Sciatic nerve (tissue), 2 donors: Measurements from ENCODE around the gene POMT1. TPM values are rescaled to one million over a fixed set of nuclear protein-coding genes. Genes with fewer than 3 reads are reported as not detected.
A peak's percentile ranks its signal among the peaks of the same experiment; 100 is the strongest.
"Not testable (repeated sequence)": the region's sequence is repeated elsewhere in the genome, so short reads cannot be mapped to it uniquely, and the experiment has no call there.

Source experiments
- ATAC-seq: fragments of 200-7000 bp; cut with Tn5 transposase; one replicate; pipeline ENCODE4 v1.9.1; 2020; ENCODE audit warnings: mild to moderate bottlenecking, moderate library complexity
- DNase-seq: peaks from one replicate; pipeline ENCODE4 v3.0.0-alpha.2; 2020; ENCODE audit warnings: low spot score
- intact Hi-C: fragments of 100-400 bp; cut with DNase I; formaldehyde crosslinking; loops from one replicate; pipeline ENCODE4 v1.14.2; 2022
- total RNA-seq: library from RNA; stranded (reverse); fragmentation: NEBNext Ultra II Directional; extraction: Animal tissue kit (Norgen Biotek cat#: 25700); gene quantifications from one replicate; pipeline ENCODE4 v1.2.1, GENCODE V29; 2021
- donor health status: DM: no; HTN: no; CAD: no.
- donor health status: DM: no; HTN: no; CAD: no.

POMT1 gene
- total RNA-seq = 34.7 TPM

GRCh38 chr9:131502781-131503625 lies at the start of gene POMT1:
Gene POMT1, plus strand, starts transcription at chr9:131502918. Its CDS starts 1,301 bp downstream, at chr9:131504219.
- ATAC-seq (peak; percentile 97), DNase-seq (peak; percentile 89)
- intact Hi-C loops = loop anchor here (5.0 kb wide), 1 partner anchor 151 kb away; no protein-coding TSS in a partner anchor

GRCh38 chr9:131454028-131454427 lies 48.7 kb upstream of the POMT1 start:
- intact Hi-C loops = no loop called here
- ATAC-seq (no peak), DNase-seq (no peak)

GRCh38 chr9:131455655-131456054 lies 47.1 kb upstream of the POMT1 start:
- DNase-seq, intact Hi-C loops, ATAC-seq: not testable (repeated sequence)

- no peak for DNase-seq
- ATAC-seq = no peak
- intact Hi-C loops = no loop called here
These were observed 45.0 kb upstream of the POMT1 start for GRCh38 chr9:131457746-131458145.

GRCh38 chr9:131459056-131459455 lies 43.7 kb upstream of the POMT1 start:
- DNase-seq (no peak), ATAC-seq (no peak)
- intact Hi-C loops = no loop called here

GRCh38 chr9:131461166-131461565 lies 41.6 kb upstream of the POMT1 start:
- no peak for DNase-seq

GRCh38 chr9:131464354-131465000 lies 38.2 kb upstream of the POMT1 start:
- ATAC-seq = no peak
- intact Hi-C loops = no loop called here
- no peak for DNase-seq

More at GRCh38 chr9:131461166-131461565, 41.6 kb upstream of the POMT1 start:
- ATAC-seq = no peak
- intact Hi-C loops = no loop called here

GRCh38 chr9:131465401-131465800 lies 37.3 kb upstream of the POMT1 start:
- ATAC-seq = no peak
- intact Hi-C loops = no loop called here
- no peak for DNase-seq

- intact Hi-C loops = no loop called here
- no peak for ATAC-seq
- DNase-seq = no peak
These were observed 35.3 kb upstream of the POMT1 start for GRCh38 chr9:131467214-131467935.

GRCh38 chr9:131468031-131468430 lies 34.7 kb upstream of the POMT1 start:
- no peak for ATAC-seq
- intact Hi-C loops = no loop called here
- DNase-seq = no peak

GRCh38 chr9:131469356-131469755 lies 33.4 kb upstream of the POMT1 start:
- intact Hi-C loops = no loop called here
- ATAC-seq (no peak), DNase-seq (no peak)

- intact Hi-C loops = no loop called here
- ATAC-seq (no peak), DNase-seq (no peak)
These were observed 32.8 kb upstream of the POMT1 start for GRCh38 chr9:131469951-131470350.

GRCh38 chr9:131470581-131470991 lies 32.1 kb upstream of the POMT1 start:
- intact Hi-C loops = no loop called here
- DNase-seq (no peak), ATAC-seq (no peak)

- intact Hi-C loops, ATAC-seq, DNase-seq: not testable (repeated sequence)
These were observed 30.6 kb upstream of the POMT1 start for GRCh38 chr9:131472085-131472484.

- intact Hi-C loops = no loop called here
- DNase-seq = no peak
These were observed 29.4 kb upstream of the POMT1 start for GRCh38 chr9:131473198-131473885.

GRCh38 chr9:131473891-131474290 lies 28.8 kb upstream of the POMT1 start:
- ATAC-seq = no peak
- intact Hi-C loops = no loop called here
- no peak for DNase-seq

More at GRCh38 chr9:131473198-131473885, 29.4 kb upstream of the POMT1 start:
- ATAC-seq = no peak

- intact Hi-C loops = no loop called here
- ATAC-seq (no peak), DNase-seq (no peak)
These were observed 28.0 kb upstream of the POMT1 start for GRCh38 chr9:131474711-131475110.

GRCh38 chr9:131475111-131475955 lies 27.4 kb upstream of the POMT1 start:
- no peak for DNase-seq
- no peak for ATAC-seq
- intact Hi-C loops = no loop called here
